Body of pancreas (tissue), 4 donors: ENCODE results near the gene NMRAL1. TPM values are rescaled to one million over a fixed set of nuclear protein-coding genes. Genes with fewer than 3 reads are reported as not detected.

Experiments used
- ATAC-seq: fragments of 150-250 bp; one replicate; pipeline ENCODE4 v1.9.1; 2016
- DNase-seq, 4 donors: peaks; one replicate each; pipeline ENCODE4 v3.0.0-alpha.2; 2019
- H3K27ac ChIP-seq, 4 donors: fragments of 200-600 bp; sonication (generic); 1 replicate in 3 of 4; 2 replicates in 1 of 4; pipeline versions ENCODE4 v1.5.1 to v1.6.1; 2016 to 2019; ENCODE audit warnings: mild to moderate bottlenecking in 1 of 4, mixed read lengths in 1 of 4, moderate library complexity in 1 of 4
- H3K27me3 ChIP-seq, 2 donors: fragments of 200-600 bp; sonication (generic); one replicate each; pipeline ENCODE4 v1.6.0; 2016; ENCODE audit warnings: mild to moderate bottlenecking in 1 of 2
- H3K36me3 ChIP-seq, 2 donors: fragments of 200-600 bp; sonication (generic); replicated peaks in 1 of 2; 2 replicates each; pipeline ENCODE4 v1.5.1; 2016; ENCODE audit warnings: low read depth in 2 of 2; ENCODE audit not compliant: insufficient read depth in 1 of 2
- H3K4me1 ChIP-seq: fragments of 200-600 bp; sonication (generic); one replicate; pipeline ENCODE4 v1.6.0; 2016
- H3K4me3 ChIP-seq, 2 donors: fragments of 200-600 bp; sonication (generic); 1 replicate in 1 of 2; 2 replicates in 1 of 2; pipeline ENCODE4 v1.5.1; 2016 to 2019
- H3K9me3 ChIP-seq, 3 donors: fragments of 200-600 bp; sonication (generic); 1 replicate in 2 of 3; 2 replicates in 1 of 3; pipeline ENCODE4 v1.5.1; 2016
- CTCF ChIP-seq, 7 experiments: fragments of 450-650 bp in 4 of 7; fragments of 200-600 bp in 3 of 7; sonication (generic) in 3 of 7; IDR thresholded peaks; one replicate each; pipeline ENCODE4 v1.5.1; 2016 to 2019; ENCODE audit warnings: antibody characterized with exemption in 7 of 7
- POLR2A ChIP-seq, 3 donors: fragments of 450-650 bp; IDR thresholded peaks; one replicate each; pipeline ENCODE4 v1.6.1; 2016; ENCODE audit warnings: antibody characterized with exemption in 3 of 3, mild to moderate bottlenecking in 2 of 3
- WGBS, 2 donors: methylation state at CpG; one replicate each; pipeline ENCODE4 v1.1.5; 2017; 5-methylcytosine and 5-hydroxymethylcytosine counted together
- intact Hi-C: fragments of 100-400 bp; cut with DNase I; formaldehyde crosslinking; loops from one replicate; pipeline ENCODE4 v1.15.1; 2023
- small RNA-seq: library from RNA; depleted of rRNA; stranded (forward); fragments of <200 nt; gene quantifications from one replicate; pipeline ENCODE3, GENCODE V24; 2016
- total RNA-seq, 2 donors: library from RNA; depleted of rRNA; stranded (reverse); fragments of >200 nt; gene quantifications; one replicate each; pipeline ENCODE4 v1.1.0, GENCODE V29; 2016

The NMRAL1 gene
- total RNA-seq, 2 donors from 2014 or later = 36.3 to 43.8 TPM

GRCh38 chr16:4412159-4412558, 62.3 kb downstream of the NMRAL1 start:
- H3K36me3 ChIP-seq = no peaks in the 10 kb centered on the region
- no peak overlapping the region for H3K4me3 ChIP-seq
- no peak for DNase-seq
- peaks cover 16% of the 10 kb centered on the region for H3K4me1 ChIP-seq
- no peaks in the 10 kb centered on the region for H3K9me3 ChIP-seq
- TF ChIP-seq POLR2A (IDR thresholded peaks at IDR 0.05) (no peak), CTCF (IDR thresholded peaks at IDR 0.05) (no peak)
- H3K27ac ChIP-seq = no peak overlapping the region
- no peak for ATAC-seq
- intact Hi-C loops = no loop called here
- WGBS, 2 donors = 86 to 89% methylated on average over 3 to 7 of the region's 8 CpGs
- H3K27me3 ChIP-seq = no peaks in the 10 kb centered on the region

Small RNA genes within 50 kb of the gene (small RNA-seq; reads per million reads assigned to genes)
- gene AC012676.2 = not detected

Other genes starting within 250 kb of the NMRAL1 start
- gene SRL, start 232.5 kb downstream of the NMRAL1 start, total RNA-seq = not detected
- gene TFAP4, start 201.6 kb downstream of the NMRAL1 start, total RNA-seq = 10 to 100 TPM in 1 of 2 donors, 1 to 10 TPM in 1; 8.3 to 18.8 TPM
- gene GLIS2, start 158.6 kb downstream of the NMRAL1 start, total RNA-seq = 1 to 10 TPM; 6.0 to 6.3 TPM
- gene PAM16, start 123.3 kb downstream of the NMRAL1 start, total RNA-seq = 10 to 100 TPM; 25.9 to 27.7 TPM
- gene VASN, start 102.8 kb downstream of the NMRAL1 start, total RNA-seq = 10 to 100 TPM; 14.3 to 22.1 TPM
- gene CORO7, start 58.0 kb downstream of the NMRAL1 start, total RNA-seq = 10 to 100 TPM; 13.2 to 48.8 TPM
- gene DNAJA3, start 48.8 kb downstream of the NMRAL1 start, total RNA-seq = 10 to 100 TPM; 26.4 to 29.1 TPM
- gene HMOX2, start 1.8 kb upstream of the NMRAL1 start, total RNA-seq = 100 to 1,000 TPM in 1 of 2 donors, 10 to 100 TPM in 1; 18.4 to 115 TPM
- 10 to 100 TPM; 12.9 to 23.3 TPM for gene CDIP1, start 64.1 kb upstream of the NMRAL1 start, total RNA-seq
- gene C16orf96, start 81.7 kb upstream of the NMRAL1 start, total RNA-seq = under 1 TPM in 1 of 2 donors, not detected in 1; 0.52 TPM
- 10 to 100 TPM; 11.9 to 19.4 TPM for gene UBALD1, start 140.3 kb upstream of the NMRAL1 start, total RNA-seq
- gene MGRN1, start 150.2 kb upstream of the NMRAL1 start, total RNA-seq = 10 to 100 TPM; 23.3 to 44.8 TPM
- gene NUDT16L1, start 218.9 kb upstream of the NMRAL1 start, total RNA-seq = 10 to 100 TPM; 18.7 to 25.4 TPM